NCI-H146 treated with DMSO at 0.1 percent for 48 hours (cell line): ENCODE results near the gene TCF7.

Experiments
- DNase-seq: peaks from one replicate; lab custom pipeline; 2025; ENCODE audit not compliant: unreplicated experiment; lab: John Stamatoyannopoulos, UW

The TCF7 gene

DNA sequence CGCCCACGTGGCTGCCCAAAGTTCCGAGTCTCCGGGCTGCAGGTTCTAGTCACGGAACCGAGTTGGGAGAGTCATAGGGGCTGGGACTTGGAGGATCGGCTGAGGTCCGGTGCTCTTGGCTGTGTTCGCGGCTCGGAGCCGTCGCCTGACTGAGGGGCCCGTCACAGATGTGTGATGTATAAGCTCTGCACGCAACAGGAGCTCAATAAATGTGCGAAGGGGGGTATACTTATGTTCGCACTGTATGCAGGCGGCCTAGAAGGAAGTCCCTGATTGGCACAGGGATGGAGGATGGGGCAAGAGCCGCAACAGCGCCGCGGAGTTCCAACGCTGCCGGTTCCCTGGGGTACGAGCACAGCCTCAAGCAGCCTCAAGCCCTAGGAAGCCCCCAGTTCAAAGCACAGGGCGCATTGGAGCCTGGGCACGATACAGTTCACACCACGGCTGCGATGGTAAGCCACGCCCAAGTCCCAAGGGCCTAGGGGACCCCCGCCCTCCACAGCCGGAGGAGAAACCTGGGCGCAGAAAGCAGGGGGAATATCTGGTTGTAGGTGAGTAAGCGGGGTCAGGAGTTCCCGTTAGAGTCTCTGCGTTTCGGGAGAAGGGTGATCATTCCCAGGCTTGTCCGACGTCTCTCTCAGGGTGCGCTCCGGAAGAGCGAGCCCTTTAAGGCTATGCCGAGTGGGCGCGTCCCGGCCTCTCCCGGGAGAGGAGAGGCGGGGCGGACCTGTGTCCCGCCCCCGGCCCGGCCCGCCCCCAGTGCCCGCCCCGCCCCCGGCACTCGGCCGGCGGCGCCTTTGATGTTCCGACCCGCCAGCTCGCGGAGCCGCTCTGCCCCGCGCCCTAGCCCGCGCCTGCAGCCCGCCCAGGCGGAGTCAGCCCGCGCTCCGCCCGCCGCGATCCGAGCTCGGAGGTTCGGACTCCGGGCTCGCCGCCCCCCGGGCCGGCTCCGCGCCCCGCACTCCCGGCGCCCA lies at the start of gene TCF7:
Gene TCF7 (plus strand): TSS at position 780 of the 974 bp plus-strand sequence. CDS start 226 bp downstream, outside the sequence.
- no peak for DNase-seq

DNA sequence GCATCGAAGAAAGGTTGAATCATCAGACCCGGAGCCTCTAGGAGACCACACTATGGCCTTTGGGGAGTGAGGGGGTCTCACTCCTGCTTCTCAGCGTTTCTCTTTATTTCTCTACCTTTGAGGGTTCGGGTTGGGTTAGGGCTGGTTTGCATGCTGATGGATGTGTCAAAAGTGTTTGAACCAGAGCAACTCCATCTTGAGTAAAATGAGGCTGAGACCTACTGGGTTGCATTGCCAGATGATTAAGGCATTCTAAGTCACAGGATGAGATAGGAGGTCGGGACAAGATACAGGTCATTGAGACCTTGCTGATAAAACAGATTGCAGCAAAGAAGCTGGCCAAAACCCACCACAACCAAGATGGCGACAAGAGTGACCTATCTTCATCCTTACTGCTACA lies 44.9 kb upstream of the TCF7 start:
- DNase-seq: no peak

DNA sequence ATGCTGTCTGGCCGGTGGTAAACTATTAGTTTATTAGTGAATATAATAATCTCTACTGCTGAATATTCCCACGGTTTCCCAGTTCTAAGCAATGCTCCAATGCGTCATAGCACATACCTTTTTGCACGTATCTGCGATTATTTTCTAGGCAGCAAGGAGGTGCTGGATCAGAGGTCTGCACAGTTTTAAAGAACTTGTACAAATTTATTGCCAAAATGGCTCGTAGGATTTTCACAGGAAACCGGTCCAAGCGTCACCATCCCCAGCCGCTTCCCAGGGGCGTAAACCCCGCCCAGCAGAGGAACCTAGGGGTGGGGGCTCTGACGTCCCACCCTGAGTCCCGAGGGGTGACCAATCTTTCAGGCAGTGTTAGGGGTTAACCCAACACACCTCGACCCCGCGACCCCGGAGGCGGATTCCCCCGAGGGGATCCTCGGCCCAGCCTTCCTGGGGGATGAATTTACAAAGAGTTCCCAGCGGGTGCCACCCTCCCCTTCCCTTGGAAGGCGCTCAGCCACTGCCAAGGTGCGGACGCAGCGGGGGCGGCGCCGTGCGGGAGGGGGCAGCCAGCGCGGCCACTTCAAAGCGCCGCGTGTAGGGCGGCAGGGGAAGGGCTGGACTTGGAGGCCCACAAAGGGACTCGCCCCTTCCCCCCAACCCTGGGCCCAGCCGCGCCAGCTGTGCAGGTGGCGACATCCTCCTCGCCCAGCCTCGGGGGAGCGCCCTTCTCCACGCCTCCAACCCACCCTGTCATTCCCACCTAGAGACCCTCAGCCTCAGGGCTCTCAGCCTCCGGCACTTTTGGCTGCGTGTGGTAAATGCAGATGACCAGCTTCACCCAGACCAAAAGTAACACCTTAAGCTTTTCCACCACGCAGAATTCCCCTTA lies 43.5 kb upstream of the TCF7 start:
- DNase-seq: no peak

DNA sequence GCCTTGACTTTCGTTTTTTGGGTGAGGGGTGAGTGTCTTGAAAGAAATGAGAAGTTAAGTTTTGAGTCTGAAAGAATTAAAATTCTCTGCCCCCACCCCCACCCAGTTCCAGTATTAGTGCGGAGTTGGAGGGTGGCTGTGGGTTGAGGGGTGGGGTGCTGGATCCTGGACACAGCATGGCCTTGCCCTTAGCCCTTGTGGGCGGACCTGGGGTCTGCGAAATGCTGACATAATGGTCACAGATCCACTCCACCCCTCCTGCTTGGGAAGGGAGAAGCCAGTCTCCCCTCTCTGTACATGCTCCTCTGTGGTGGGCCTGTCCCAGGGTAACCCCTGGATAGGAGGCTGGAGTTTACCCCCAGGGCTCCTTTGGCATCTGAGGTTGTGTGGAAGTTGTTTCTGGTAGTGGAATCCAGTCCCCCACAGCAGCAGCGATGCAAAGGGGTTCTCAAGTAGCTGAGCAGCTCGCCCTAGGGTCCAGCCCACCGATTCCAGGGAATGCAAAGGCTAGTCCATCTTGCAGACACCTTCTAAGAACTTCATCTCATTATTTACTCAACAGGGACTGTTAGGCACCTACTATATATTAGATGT lies 42.8 kb upstream of the TCF7 start:
- DNase-seq: no peak

DNA sequence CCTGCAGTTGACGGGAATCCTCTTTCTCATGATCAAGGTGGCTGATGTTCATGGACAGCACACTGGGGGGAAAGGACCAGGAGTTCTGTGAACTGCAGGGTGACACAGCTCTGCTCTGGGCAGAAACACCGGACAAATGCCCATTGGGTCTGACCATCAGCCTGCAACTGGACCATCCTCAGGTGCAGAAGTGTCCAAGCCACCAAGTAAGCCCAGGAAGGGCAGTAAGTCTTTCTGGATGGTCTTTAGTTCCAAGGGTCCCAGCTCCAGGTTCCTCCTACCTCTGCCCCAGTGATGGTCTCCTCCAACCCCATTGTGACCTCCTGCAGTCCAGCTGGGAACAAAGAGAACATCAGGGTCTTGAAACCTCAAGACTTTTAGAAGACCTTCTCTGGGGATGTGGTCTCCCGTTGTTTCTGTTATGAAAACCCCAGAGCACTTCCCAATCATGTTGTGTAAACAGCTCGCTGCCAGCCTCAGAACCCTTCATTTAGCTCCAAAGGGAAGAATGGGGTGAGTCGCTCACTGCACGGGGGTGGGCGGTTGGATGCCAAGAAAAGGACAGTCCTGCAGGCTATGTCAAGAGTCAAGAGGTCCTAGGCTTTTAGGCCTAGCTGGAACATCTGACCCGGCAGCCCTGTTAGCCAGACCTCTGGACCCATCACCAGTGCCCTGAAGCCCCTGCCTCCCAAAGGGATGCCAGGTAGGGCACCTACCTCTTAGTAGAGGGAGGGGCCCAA lies 41.8 kb upstream of the TCF7 start:
- DNase-seq: no peak

DNA sequence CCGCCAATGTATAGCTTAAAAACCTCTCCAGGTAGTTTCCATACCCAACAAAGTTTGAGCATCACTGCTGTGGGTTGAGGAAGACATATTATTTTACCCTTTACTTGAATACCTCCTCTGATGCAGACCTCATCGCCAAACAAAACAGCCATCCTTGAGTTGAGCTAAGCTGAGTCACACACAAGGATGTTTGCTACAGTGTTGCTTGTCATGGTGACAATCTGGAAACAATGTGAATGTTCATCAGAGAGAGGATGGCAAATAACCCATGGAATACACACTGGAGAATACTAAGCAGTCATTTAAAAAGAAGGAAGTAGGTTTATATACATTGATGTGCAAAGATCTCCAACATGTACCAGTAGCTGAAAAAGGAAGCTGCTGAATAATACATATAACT lies 41.1 kb upstream of the TCF7 start:
- DNase-seq: no peak

DNA sequence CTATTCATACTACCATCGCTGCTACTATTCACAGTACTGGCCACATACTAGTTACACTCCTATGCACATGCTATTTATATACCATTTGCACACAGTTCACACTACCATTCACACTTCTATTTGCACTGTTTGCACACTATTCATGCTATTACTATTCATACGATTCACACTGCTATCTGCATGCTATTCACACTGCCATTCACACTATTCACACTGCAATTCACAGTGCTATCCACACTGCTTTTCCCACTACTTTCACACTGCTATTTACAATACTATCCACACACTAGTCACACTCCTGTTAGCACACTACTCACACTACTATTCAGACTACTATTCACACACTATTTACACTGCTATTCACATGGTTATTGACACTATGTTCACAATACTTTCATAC lies 39.4 kb upstream of the TCF7 start:
- no peak for DNase-seq

DNA sequence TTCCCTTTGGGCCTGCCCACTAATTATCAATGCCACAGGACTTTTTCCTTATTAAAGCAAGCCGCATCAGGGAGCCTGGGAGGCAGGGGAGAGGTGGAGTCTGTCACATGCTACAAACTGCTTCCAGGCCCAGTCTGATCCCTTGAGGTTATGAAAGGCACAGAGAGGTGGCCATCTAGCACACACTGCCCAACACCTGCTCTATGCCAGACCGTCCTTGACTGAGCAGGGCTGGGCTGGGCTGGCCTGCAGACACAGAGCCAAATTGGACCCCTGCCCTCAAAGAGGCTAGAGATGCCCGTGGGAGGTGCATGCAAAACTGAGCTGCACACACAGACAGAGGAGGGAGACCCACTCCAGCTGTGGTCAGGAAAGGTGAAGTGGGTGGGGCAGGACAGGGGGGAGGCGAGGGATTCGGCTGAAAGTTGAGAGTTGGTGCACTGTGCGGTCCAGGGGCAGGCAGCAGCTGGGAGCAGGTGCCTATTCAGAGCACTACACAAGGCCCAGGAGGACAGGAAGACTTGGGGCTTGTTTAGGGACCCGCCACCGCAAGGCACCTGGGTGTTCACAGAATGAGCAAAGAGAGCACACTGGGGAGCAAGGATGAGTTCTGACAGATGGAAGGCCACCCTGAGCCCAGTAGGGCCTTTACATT lies 36.4 kb upstream of the TCF7 start:
- DNase-seq: no peak

DNA sequence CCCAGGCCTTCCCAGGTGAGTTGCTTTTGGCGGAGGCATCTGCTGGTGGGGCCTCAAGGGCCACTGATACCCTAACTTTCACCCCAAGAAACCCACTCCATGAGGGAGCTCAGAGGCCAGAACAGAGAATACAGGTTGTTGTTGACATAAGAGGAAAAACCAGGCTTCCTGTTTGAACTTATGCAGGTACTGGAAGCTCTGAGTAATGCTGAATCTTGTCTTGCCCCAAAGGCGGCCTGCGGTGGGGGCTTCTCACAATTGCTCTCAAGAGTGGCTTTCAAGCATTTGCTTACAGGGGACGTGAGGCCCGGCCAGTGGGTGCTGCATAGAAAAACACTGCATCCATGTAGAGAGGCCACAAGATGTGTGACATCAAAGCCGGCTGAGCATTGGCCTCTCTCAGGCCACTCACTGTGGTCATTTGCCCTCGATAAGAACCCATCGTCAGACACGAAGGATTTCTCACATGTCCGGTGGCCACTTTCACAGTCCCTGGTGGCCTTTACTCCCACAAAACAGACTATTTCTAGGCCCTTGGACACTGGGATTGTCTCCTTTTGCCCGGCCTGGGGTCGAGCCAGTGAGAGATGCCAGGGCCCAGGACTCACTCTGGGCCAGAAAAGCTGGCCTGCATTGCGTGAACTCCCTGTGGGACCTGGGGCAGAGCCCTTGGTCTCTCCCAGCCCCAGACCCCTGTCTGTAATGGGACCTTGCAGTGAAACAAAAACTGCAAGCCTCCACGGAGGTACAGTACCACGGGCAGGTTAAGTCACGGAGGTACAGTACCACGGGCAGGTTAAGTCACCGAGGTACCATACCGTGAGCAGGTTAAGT lies 34.5 kb upstream of the TCF7 start:
- no peak for DNase-seq

DNA sequence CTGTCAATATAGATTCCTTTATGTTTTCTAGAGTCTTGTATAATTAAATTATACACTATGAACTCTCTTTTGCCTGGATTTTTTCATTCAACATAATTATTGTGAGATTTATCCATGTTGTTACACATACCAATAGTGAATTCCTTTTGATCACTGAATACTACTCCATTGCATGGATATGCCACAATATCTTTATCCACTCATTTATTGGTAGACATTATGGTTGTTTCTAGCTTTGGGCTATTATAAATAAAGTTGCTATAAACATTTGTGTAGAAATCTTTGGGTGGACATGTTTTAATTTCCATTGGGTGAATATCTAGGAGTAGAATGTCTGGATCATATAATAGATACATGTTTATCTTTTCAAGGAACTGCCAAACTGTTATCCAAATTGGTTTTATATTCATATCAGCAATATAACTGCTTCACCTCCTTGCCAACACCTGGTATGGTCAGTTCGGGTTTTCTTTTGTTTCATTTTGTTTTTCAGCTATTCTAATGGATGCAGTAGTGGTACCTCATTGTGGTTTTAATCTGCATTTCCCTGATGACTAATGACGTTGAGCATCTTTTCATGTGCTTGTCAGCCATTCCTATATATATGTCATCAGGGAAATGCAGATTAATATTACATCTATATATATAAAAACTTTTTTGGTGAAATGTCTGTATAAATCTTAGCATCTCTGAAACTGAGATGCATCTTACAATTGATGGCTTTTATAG lies 32.1 kb upstream of the TCF7 start:
- no peak for DNase-seq

DNA sequence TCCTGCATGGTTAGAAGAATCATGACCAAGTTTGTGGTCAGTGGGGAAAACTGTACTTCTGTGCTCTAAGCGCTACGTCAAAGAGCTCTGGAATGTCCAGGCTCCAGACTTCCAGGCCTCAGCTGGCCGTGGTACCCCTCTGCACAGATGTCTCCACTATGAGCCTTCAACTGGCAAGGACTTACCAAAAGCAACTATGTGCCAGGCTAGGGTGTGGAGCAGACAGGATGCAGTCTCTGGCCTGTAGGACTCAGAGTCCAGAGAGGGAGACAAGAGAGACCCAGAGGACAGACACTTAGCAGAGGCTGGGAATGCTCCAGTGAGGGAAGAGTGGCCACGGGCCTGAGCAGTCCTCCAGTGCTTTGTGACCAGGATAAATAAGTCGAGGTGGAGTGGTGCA lies 31.0 kb upstream of the TCF7 start:
- no peak for DNase-seq

DNA sequence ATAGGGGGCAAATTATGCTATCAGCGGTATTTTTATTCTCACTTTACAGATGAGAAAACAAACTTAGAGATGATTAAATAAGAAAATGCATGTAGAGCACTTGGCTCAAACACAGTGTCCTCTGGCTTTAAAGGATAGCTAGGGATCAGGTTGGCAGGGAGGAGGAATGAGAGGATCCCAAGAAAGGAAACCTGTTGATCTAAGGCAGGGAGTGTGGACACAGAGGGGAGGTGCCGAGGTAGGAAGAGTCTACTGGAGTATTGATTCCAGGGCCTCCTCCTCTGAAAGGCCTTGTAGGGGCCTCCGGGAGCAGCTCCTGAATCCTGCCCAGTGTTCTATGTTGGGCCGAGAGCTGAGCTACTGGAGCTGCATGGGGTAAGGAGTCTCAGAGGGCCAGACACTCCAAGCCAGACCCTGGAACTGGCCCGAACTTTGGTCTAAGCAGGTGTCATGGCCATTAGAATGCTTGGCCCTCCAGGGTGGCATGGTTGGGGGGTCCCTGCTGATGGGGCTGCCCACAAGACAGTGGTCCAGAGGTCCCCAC lies 30.4 kb upstream of the TCF7 start:
- no peak for DNase-seq

DNA sequence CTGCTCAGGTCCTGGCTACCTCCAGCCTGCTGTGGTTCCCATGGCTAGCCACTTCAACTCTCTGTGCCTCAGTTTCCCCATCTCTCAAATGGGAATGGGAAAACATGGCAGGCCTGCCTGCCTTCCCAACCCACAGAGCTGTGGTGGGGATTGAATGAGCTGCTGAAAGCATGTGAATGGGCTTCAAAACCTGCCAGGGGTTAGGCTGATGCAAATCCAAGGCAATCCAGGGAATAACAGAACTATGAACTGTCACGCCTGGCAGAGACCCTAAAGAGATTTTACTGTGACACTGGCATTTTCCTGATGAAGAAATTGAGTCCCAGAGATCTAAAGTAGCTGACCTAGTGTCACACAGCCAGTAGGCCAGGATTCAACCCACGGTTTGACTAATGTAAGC lies 29.9 kb upstream of the TCF7 start:
- no peak for DNase-seq

DNA sequence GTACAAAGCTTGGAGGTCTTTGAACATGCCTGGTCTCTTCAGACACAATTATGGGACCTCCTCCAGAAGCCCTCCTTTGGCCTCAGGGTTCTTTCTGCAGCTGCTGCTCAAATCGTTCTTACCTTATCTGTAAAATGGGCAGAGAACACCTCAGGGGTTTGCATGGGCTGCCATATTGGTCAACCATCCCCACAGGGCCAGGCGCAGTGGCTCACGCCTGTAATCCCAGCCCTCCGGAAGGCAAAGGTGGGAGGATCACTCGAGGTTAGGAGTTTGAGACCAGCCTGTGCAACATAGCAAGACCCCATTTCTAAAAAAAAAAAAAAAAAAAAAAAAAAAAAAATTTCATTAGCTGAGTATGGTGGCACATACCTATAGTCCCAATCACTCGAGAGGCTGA lies 29.1 kb upstream of the TCF7 start:
- DNase-seq: no peak

DNA sequence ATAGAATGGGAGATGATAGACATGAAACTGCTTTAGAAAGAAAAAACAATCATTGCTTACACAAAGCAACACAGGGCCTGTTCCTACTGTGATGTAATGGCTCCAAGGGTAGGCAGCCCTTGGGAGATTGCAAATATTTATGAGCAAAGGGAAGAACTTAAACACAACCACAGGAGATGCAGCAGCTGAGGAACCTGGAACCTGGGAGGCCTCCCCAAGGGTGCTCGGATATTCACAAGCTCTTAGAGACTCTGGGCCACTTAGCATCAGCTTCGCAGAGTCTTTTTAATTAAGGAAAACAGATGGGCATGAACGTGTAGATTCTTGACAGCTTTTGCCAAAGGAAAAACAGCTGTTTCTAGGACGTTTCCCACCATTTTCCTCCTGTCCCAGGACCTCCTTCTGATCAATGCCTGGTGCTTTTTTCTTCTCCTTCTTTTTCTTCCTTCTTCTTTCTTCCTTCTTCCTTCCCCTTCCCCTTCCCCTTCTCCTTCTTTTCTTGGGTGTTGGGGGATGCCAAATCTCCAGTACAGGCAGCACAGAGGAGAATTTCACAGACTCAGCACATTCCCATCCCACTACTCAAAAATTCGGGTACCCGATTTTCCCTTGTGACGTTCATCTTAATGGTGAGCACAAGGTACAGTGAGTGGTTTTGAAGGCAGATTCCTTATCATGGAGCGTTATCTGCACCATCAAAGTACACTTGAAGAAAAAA lies 28.1 kb upstream of the TCF7 start:
- no peak for DNase-seq

DNA sequence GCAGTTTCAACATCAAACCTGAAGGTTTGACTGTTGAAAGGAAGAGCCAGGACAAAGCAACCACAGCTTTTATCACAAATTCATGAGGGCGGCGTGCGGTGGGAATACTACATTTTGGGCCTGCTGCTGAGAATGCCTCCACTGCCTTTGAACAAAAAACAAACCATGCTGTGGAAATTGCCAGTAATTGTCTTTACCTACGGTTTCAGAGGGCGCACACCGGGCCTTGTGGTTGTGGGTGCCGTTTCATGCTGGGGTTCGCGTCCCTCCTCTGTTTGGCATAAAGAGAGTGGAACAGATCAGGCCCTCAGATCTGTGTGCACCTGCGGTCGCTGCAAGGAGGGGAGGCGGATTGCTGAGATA lies 27.6 kb upstream of the TCF7 start:
- DNase-seq: no peak

DNA sequence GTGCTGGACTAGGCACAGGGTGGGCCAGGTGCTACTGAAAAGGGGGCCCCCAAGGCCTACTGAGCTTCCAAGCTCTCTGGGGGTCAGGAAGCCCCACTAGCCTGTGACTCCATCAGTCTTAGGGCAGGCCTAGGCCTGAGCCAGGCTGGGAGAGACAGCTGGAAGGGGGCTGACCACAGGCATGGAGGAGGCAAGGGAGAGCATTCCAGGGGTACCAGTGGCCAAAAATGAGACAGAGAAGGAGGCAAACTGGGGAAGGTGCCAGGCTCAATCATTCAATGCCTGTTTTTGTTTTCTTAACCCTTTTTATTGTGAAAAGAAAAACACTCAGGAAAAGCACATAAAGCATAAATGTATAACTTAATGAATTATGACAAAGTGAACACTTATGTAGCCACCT lies 26.2 kb upstream of the TCF7 start:
- no peak for DNase-seq

DNA sequence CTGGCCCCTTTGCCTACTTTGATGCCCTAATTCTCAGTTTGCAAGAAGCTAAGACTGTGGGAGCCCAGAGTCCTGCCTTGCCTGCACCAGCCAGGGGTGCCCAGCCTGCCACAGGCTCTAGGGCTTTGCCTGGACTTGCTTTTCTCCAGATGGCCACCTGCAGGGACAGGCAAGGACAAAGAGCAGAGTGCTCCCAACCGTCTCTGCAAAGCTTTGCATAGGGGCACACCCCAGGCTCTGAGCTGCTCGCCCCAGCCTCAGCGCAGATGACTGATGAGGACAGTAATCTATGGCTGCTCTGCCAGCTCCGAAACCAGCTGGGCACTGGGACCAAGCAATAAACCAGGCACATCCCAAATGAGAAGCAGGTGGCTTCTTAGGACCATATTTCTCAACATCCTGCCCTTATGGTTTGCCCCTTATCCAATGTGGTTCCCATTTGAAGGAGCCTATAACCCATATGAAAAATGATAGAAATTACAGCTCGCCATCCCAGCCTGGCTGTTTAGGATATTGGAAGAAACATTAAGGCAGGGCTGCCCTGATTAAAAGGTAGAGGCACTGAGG lies 25.4 kb upstream of the TCF7 start:
- no peak for DNase-seq
